MM.1S (cell line): ENCODE measurements around the gene RPS6KA3.

Experiments
- CTCF ChIP-seq: fragments of 300-600 bp; sonication (generic); IDR thresholded peaks from 2 replicates; pipeline ENCODE4 v1.5.1; 2016; ENCODE audit warnings: antibody characterized with exemption, low read length, mixed read lengths
- EZH2 ChIP-seq: fragments of 300-600 bp; sonication (generic); optimal IDR thresholded peaks from 2 replicates; pipeline ENCODE3; 2017; ENCODE audit warnings: low read depth, mild to moderate bottlenecking, antibody characterized with exemption, low read length, mixed read lengths
- EZH2phosphoT487 ChIP-seq: fragments of 300-600 bp; sonication (generic); IDR thresholded peaks from 2 replicates; pipeline ENCODE4 v1.6.1; 2018; ENCODE audit warnings: antibody characterized with exemption, low read length

DNA sequence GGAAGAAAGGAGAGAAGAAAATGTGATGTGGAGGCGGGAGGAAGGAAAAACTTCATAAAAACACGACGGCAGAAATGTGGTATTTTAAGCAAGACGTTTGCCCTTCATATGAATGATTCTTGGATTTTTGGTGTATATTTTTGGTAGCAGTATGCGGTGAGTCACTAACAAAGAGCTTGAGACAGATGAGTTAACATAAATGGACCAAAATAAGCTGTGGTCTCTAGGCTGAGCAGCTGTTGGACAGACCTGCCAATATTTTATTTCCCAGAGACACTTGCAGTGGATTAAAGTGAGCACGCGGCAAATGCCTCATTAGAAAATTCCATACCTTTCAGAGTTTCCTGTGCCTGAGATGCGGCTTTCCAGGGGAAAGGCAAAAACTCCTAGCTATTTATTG lies 43.1 kb upstream of the RPS6KA3 start:
- TF ChIP-seq EZH2 = no peak
- no peak for TF ChIP-seq CTCF
- no peak for TF ChIP-seq EZH2phosphoT487
